ENCODE data around the gene RRP15.
A peak's percentile ranks its signal among the peaks of the same experiment; 100 is the strongest.
"Not testable (repeated sequence)": the region's sequence is repeated elsewhere in the genome, so short reads cannot be mapped to it uniquely, and the experiment has no call there.

Gene RRP15

DNA sequence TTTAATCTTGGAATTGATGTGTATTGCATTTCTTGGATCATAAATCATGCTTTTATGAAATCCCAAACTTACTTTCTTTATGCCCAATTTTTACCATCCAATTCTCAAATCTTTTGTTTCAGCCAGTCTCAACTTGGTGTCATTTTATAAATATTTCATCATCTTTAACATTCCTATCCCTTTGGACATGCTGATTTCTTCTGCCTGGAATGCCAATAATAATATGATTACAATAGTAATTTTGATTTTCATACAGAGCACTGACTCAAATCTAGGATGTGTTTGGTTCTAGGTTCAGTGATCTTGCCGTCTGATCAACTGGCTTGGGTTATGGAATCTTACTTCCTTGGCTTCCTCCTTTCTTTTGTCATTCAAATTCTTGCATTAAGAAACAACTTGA, 12.8 kb downstream of the RRP15 start:
- no peak for ATAC-seq

DNA sequence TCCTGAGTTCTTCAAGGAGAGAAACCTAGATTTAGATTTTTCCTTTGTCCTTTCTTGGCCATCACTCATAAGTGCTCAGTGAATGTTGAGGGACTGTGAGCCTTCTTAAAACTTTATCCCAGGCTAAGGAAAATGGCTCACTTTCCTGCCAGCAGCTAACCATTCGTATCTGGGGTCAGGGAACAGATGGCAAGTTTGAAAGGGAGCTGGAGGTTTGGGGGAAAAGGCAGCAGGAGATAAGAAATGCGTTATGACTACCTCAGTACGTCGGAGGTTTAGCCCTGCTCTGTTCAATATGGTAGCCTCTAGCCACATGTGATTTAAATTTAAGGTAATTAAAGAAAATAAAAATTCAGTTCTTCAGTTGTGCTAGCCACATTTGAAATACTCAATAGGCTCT, 13.3 kb downstream of the RRP15 start:
- ATAC-seq: no peak

DNA sequence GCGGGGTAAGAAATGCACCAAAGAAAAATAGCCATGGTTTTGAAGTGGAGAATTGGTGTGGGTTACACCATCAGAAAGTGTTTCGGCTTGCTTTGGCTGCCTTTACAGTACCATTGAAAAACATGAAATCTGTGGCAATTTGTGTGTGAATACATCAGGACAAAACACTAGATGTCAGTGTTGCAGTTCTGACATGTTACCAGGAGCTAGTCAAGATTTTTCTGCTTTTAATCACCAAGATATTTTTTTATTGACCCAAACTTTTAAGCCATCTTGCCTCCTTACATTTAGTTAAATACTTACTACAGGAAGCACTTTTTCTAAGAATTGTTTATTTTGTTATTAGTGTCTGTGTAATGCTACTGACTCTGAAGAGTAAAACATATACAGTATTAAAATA, 14.3 kb downstream of the RRP15 start:
- no peak for ATAC-seq

GRCh38 chr1:218301217-218301616, 16.1 kb downstream of the RRP15 start:
- no peak for ATAC-seq

GRCh38 chr1:218302155-218302554, 17.1 kb downstream of the RRP15 start:
- no peak for ATAC-seq

DNA sequence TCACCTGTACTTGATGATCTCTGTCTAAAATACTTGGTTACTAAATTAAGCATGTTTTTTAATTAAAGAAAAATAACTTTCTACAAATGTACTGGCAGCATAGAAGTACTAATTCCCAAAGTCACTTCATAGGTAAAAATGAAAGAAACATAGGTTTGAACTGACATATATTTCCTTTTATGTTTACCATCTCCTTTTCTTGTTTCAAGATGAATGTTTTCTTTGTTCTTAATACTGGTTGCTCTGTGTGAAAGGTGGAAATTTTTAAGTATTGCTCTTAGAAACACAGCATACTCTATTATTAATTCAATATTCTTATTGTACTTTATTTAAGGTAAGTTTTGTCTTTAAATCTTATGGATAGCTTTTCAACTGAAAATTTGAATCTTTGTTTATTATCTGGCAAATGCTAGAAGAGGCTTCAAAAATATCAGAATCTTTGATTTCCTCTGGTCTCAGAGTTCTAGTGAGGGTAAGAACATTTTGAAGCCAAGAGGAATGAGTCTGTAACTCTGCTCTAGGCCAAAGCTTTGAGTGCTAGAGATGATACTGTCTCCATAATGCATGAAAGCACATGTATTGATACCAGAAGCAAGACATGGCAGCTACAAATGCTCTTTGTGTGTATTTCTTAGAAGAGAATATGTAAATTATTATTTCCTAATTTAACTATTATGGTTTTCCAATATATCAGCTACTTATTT, 18.2 kb downstream of the RRP15 start:
- no peak for ATAC-seq

GRCh38 chr1:218304281-218305039, 19.4 kb downstream of the RRP15 start:
- no peak for ATAC-seq

- ATAC-seq: no peak
Measured at GRCh38 chr1:218305472-218306064, 20.5 kb downstream of the RRP15 start.

- no peak for ATAC-seq
Measured at GRCh38 chr1:218312509-218312908, 27.4 kb downstream of the RRP15 start.

GRCh38 chr1:218314316-218314715, 29.2 kb downstream of the RRP15 start:
- ATAC-seq: no peak

GRCh38 chr1:218315638-218316037, 30.5 kb downstream of the RRP15 start:
- no peak for ATAC-seq

DNA sequence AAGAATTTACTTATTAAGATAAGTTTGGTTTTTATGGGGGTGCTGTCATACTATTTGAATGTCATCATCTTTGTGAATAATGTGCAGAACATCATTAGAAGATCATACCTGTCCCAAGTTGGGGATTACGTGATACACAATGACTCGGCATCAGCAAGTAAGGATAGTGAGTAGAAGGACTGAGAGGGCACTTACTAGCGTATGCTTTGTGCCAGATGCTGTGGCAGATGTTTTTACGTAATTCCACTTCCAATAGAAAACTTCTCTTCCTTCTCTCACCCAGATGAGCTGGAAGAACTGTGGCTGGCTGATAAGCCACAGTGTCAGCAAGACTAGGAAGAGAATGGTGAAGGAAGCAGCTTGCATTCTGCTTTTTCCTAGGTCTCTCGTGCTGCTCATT, 32.0 kb downstream of the RRP15 start:
- no peak for ATAC-seq

GRCh38 chr1:218320182-218320581, 35.1 kb downstream of the RRP15 start:
- not testable (repeated sequence) for ATAC-seq

DNA sequence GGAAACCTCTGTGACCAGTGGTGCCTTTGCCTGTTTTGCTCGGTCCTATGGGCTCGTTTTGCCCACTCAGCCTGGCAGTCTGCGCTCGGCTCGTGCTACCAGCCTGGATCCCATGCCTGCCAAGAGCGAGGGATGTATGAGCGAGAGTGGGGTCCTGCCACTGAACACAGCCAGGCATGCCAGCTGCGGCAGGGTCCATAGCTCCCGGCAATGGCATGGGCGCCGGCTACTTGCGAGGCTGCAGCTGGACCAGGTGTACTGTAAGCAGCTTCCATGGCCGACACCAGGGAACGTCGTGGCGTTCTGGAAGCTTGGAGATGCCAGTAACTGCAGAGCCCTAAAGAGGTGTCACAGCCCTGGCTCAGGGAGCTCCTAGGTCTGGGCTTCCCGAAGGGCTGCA, 37.7 kb downstream of the RRP15 start:
- no peak for ATAC-seq

- no peak for ATAC-seq
Measured at GRCh38 chr1:218323568-218324225, 38.6 kb downstream of the RRP15 start.

DNA sequence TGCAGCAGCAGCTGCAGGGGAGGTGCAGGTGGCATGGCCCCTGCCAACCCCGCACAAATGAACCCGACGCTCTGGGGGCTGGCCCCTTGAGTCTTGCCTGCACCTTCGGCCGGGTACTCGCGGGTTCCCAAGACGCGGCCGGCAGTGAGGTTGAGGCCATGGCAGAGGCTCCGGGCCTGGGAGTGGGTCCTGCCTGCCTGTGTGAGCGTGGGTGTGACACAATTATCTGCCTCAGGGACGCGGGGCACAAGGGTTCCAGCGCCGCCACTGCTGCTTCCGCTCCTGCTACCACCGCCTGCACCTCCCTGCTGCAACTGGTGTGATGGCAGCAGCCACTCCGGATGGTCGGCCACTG, 39.1 kb downstream of the RRP15 start:
- no peak for ATAC-seq

DNA sequence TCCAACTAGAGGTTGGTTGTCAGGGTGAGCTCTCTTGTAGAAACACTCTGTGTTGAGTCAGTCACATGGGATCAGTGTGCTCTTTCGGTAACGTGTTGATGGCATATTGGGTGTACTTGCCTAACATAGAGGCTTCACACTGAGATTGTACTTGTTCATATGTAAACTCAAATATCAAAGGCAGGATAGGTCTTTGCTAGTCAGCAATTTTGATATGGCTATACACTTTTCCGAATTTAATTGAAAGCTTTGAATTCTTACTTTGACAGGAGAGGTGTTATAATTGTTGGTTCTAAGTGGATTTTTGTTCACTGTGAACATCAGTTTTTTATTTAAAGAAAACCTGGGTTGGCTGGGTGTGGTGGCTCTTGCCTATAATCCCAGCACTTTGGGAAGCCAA, 43.7 kb downstream of the RRP15 start:
- no peak for ATAC-seq

- ATAC-seq: peak in 1 of 2 donors; percentile 43
Measured at GRCh38 chr1:218330043-218330623, 45.0 kb downstream of the RRP15 start.

- no peak for ATAC-seq
Measured at GRCh38 chr1:218332416-218332815, 47.3 kb downstream of the RRP15 start.

DNA sequence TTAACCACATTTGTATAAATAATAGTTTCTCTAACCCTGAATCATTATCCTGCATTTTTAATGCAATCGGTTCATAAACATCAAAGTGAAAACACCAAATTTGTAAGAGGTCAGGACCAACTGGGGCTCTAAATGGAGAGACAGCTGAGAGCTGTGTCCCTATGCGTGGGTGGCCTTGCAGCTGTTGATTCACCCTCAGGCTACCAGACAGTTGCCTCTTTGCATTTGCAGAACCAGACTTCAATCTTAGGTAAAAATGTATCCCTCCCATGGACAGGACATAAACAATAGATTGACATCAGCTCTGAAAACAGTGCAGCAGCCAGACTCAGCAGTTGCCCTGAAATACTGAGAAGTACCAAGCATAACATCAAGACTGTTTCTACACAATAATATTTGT, 51.2 kb downstream of the RRP15 start:
- no peak for ATAC-seq

- ATAC-seq: no peak
Measured at GRCh38 chr1:218339267-218339831, 54.3 kb downstream of the RRP15 start.

- no peak for ATAC-seq
Measured at GRCh38 chr1:218341325-218341724, 56.2 kb downstream of the RRP15 start.

GRCh38 chr1:218342091-218342490, 57.0 kb downstream of the RRP15 start:
- ATAC-seq: no peak

Data from activated CD4-positive, CD25-positive, alpha-beta regulatory T cell treated with anti-CD3 and anti-CD28 coated beads, Interleukin-2, amount 50 U/mL, for 24 hours (primary cell).